Measurements from ENCODE around the gene TCF7L2.
A peak's percentile ranks its signal among the peaks of the same experiment; 100 is the strongest.
"Not testable (repeated sequence)": the region's sequence is repeated elsewhere in the genome, so short reads cannot be mapped to it uniquely, and the experiment has no call there.

Gene TCF7L2

GRCh38 chr10:113091920-113092319 is 141.9 kb downstream of the TCF7L2 start:
- no peak for DNase-seq (ENCODE audit: low read depth in 2 of 2)

GRCh38 chr10:113093188-113094113 is 143.4 kb downstream of the TCF7L2 start:
- DNase-seq (ENCODE audit: low read depth in 2 of 2): no peak

- no peak for DNase-seq (ENCODE audit: low read depth in 2 of 2)
Measured at GRCh38 chr10:113094114-113094486, 144.1 kb downstream of the TCF7L2 start.

DNA sequence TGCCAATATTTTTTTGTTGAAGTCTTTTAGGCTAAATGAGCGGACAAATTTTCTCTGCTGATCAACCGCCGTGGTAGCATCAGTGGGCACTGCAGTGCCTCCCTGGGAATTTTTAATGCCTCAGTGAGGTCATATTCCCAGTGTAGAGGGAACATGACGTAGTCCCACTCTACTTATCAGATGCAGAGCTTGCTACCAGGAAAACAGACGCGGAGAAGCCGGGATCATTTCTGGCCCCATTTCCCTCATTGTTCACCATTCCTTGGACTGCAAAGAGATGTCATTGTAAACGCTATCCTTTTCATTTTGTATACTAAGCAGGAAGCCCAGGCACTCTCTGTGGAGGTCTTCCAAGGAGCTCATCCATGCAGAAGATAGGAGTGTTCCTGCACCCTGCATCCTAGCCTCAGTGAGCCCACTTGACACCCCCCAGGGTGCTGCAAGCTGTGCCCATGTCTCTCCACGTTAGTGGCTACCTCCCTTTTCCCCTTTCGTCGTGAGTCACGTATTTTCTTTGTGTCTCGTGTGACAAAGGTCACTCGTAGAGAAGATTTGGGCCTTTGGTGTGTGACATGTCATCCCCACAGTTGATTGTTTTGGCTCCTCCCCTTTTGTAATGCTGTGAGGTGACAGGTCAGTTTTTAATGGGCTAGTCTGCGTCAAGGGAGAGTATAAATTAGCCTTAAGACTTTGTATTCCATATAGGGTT is 145.5 kb downstream of the TCF7L2 start:
- no peak for DNase-seq (ENCODE audit: low read depth in 2 of 2)

GRCh38 chr10:113096128-113096996 is 146.3 kb downstream of the TCF7L2 start:
- DNase-seq (ENCODE audit: low read depth in 2 of 2): no peak

GRCh38 chr10:113097036-113097435 is 147.0 kb downstream of the TCF7L2 start:
- DNase-seq (ENCODE audit: low read depth in 2 of 2): no peak

DNA sequence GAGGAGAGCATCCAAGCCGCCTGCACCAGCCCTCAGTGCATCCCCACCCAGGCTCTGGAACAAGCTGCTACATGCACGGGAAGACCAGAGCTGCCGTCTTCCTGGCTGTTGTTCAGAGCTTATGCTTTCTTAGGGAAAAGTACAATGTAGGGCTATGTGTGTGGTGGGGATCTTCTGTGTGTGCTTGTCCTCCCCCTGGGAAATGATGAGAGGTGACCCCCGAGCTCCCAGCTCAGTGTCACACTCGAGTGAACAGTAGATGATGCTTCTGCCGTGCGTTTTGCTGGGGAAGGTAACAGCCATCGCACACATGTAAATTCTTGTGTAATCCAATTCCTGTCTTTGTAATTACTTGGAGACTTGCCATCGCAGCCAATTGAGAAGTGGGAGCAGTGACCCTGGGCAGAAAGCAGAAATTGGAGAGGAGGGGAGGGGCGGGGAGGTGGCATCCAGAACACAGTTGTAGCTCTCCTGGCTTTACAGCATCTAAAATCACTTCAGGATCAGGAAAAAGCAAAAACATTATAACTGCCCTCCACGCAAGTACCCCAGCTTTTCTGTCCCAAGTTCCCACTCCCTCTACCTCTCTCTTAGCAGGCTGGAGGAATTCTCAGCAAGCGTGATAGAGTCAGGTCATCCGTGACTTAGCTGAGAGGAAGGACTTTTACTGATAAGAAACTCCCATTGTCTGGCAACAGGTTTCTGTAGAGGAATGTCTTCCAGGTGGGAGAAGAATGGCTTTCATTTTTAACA is 149.6 kb downstream of the TCF7L2 start:
- no peak for DNase-seq (ENCODE audit: low read depth in 2 of 2)

- no peak for DNase-seq (ENCODE audit: low read depth in 2 of 2)
Measured at GRCh38 chr10:113100281-113100680, 150.2 kb downstream of the TCF7L2 start.

- no peak for DNase-seq (ENCODE audit: low read depth in 2 of 2)
Measured at GRCh38 chr10:113103131-113103840, 153.2 kb downstream of the TCF7L2 start.

DNA sequence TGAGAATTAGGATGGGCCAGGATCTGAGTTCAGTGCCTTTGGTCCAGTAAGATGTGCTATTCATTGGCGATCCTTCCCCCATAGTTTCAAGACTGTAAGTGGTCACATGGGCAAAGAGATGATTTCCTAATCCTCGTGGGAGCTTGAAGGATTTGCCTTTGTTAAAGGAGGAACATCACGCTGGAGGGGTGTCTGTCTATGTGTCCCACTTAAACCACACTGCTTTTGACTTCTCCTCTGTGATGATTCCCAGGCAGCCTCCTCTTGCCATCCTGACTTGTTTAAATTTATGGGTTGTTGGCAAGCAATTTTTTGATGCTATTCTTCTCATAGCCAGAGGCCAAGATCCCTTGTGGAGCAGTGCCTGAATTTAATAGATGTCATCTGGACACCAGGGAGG is 154.0 kb downstream of the TCF7L2 start:
- DNase-seq (ENCODE audit: low read depth in 2 of 2): no peak

- peak in 1 of 2 donors; percentile 22 for DNase-seq (ENCODE audit: low read depth in 2 of 2)
Measured at GRCh38 chr10:113108194-113108835, 158.3 kb downstream of the TCF7L2 start.

DNA sequence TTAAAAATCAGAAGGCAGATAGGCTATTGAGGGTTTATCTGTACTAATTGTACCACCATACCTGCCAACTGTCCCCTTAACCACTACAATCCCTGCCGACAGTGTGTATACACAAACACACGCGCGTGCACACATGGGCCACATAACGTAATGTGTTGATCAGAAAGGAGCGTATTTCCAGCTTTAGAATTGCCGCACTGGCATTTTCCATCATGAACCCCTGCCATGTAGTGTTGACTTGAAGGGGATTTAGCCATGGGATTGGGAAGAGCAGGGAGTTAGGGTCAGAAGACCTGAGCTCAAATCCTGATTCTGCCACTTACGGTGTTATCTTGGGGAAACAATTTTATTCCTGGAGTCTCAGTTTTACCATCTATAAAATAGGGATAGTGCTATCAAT is 158.9 kb downstream of the TCF7L2 start:
- no peak for DNase-seq (ENCODE audit: low read depth in 2 of 2)

DNA sequence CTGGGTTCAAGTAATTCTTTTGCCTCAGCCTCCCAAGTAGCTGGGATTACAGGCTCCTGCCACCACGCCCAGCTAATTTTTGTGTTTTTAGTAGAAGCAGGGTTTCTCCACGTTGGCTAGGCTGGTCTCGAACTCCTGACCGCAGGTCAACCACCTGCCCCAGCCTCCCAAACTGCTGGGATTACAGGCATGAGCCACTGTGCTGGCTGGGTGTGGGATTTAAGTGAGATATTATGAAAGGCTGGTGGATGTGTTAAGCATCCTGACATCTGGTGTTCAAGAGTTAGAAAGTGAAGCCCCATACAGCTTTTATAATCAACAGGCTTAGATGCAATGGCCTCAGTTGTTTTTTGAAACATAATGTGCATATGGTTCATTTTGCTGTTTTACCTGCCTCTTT is 159.4 kb downstream of the TCF7L2 start:
- not testable (repeated sequence) for DNase-seq (ENCODE audit: low read depth in 2 of 2)

- DNase-seq (ENCODE audit: low read depth in 2 of 2): no peak
Measured at GRCh38 chr10:113111260-113111659, 161.2 kb downstream of the TCF7L2 start.

GRCh38 chr10:113111900-113112853 is 162.1 kb downstream of the TCF7L2 start:
- DNase-seq (ENCODE audit: low read depth in 2 of 2): no peak

- no peak for DNase-seq (ENCODE audit: low read depth in 2 of 2)
Measured at GRCh38 chr10:113113241-113113640, 163.2 kb downstream of the TCF7L2 start.

DNA sequence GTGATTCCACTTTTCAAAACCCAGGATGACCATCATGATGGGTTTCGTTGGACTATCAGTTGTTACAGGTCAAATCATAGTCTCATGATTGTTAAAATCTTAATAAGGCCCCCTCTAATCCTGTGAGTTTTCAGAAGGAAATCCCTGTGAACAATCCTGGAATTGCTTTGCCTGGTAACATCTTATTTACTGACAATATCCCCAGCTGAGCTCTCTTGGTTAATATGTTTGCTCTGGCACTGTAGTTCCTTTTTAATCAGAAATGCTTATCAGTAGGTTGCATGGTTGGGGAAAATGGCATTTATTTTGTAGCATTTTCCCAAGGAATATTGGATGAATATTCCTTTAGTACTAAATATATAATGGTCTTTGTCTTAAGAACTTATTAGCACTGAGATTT is 163.9 kb downstream of the TCF7L2 start:
- DNase-seq (ENCODE audit: low read depth in 2 of 2): no peak

DNA sequence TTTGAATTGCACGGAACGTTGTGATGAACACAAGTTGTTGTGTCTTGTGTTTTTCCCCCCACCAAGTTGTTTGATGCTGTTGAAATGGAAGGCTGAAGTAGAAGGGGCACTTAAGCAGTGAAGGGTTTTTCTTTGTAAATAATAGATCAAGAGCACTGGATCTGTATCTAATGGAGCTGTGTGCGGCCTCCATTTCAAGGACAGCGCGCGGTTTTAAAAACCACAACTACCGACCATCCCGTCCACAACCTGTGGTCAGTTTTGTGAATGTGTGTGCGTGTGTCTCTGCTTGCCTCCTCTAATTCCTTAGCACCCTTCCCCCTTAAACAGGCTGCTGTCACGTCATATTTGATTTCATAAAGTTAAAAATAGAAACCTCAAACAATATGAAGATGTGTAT is 165.5 kb downstream of the TCF7L2 start:
- no peak for DNase-seq (ENCODE audit: low read depth in 2 of 2)

DNA sequence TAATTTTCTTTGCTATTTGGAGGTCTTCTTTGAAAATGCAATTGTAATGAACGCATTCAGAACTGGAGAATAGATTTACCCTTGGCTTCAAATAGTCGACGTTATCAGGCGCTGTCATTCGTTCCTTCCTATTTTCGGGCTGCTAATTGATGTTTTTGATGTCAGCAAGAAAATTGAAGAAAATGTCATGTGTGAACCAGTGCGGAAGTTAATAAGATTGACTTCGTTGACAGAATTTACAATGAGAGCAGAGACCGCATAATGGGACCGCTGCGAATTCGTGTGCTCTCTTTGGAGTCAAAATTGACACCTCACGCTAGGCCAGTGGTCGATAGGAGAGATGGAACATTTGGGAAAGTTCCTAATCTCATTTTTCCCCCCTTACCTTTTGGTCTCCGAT is 168.8 kb downstream of the TCF7L2 start:
- no peak for DNase-seq (ENCODE audit: low read depth in 2 of 2)

Data from stimulated activated CD4-positive, alpha-beta T cell treated with anti-CD3 and anti-CD28 coated beads, Interleukin-1b, Interleukin-23, amount 100 ng/mL, for 4 hours (primary cell).